Kidney (tissue), 14 donors: ENCODE results near the gene NFKBIL1. TPM values are rescaled to one million over a fixed set of nuclear protein-coding genes. Genes with fewer than 3 reads are reported as not detected.
"Not testable (repeated sequence)": the region's sequence is repeated elsewhere in the genome, so short reads cannot be mapped to it uniquely, and the experiment has no call there.

Source experiments
- DNase-seq, 5 donors: peaks; one replicate each; pipeline ENCODE4 v3.0.0-alpha.2; 2013 to 2020
- FAIRE-seq: peaks from 2 replicates; lab custom pipeline; 2012; peaks lifted over from hg19 to GRCh38; lab: Jason Lieb, UNC
- H3K27ac ChIP-seq, 2 donors: one replicate each; pipeline ENCODE4 v1.7.0; 2013; ENCODE audit warnings: low read depth in 2 of 2, low read length in 2 of 2, inconsistent platforms in 1 of 2
- H3K27me3 ChIP-seq: one replicate; pipeline ENCODE4 v1.7.1; 2013; ENCODE audit warnings: low read length, inconsistent platforms; ENCODE audit not compliant: control insufficient read depth, insufficient read depth
- H3K36me3 ChIP-seq, 3 donors: one replicate each; pipeline versions ENCODE4 v1.7.0 to v1.7.1; 2013; ENCODE audit warnings: low read length in 3 of 3, control low read depth in 1 of 3, inconsistent platforms in 1 of 3; ENCODE audit not compliant: insufficient read depth in 3 of 3, control insufficient read depth in 2 of 3
- H3K4me1 ChIP-seq, 3 donors: one replicate each; pipeline versions ENCODE4 v1.7.0 to v1.7.1; 2013; ENCODE audit warnings: low read length in 3 of 3, inconsistent platforms in 1 of 3, low read depth in 1 of 3; ENCODE audit not compliant: control insufficient read depth in 2 of 3, insufficient read depth in 2 of 3
- H3K4me3 ChIP-seq, 3 donors: one replicate each; pipeline versions ENCODE4 v1.7.0 to v1.8.1; 2013; ENCODE audit warnings: low read length in 3 of 3, control low read depth in 1 of 3, inconsistent platforms in 1 of 3
- H3K9ac ChIP-seq, 3 donors: one replicate each; pipeline versions ENCODE4 v1.7.0 to v1.7.1; 2013; ENCODE audit warnings: low read length in 3 of 3, control low read depth in 1 of 3, inconsistent platforms in 1 of 3
- H3K9me3 ChIP-seq, 3 donors: one replicate each; pipeline versions ENCODE4 v1.7.0 to v1.7.1; 2013; ENCODE audit warnings: low read length in 3 of 3, control low read depth in 1 of 3, inconsistent platforms in 1 of 3; ENCODE audit not compliant: control insufficient read depth in 2 of 3, insufficient read depth in 1 of 3
- CTCF ChIP-seq: IDR thresholded peaks from 3 replicates; pipeline ENCODE4 v1.5.1; 2012; ENCODE audit warnings: mild to moderate bottlenecking, moderate library complexity, borderline replicate concordance; ENCODE audit not compliant: insufficient read depth; ENCODE audit errors: extremely low read depth
- intact Hi-C: fragments of 100-400 bp; cut with DNase I; formaldehyde crosslinking; loops from one replicate; pipeline ENCODE4 v1.11.1; 2022
- polyA plus RNA-seq: library from polyadenylated mRNA; stranded (reverse); fragments of 350-450 nt; fragmentation: Illumina TruSeq; extraction: RNeasy Lipid Tissue Mini Kit (QIAGEN cat#74804); gene quantifications from one replicate; pipeline ENCODE4 v1.2.3, GENCODE V29; 2014; ENCODE audit warnings: low read depth, low replicate concordance; ENCODE audit not compliant: insufficient read depth
- total RNA-seq: library from RNA; stranded (reverse); fragmentation: NEBNext Ultra II Directional; extraction: Animal tissue kit (Norgen Biotek cat#: 25700); gene quantifications from one replicate; pipeline ENCODE4 v1.2.1, GENCODE V29; 2021
- donor health status: control.
- donor health status: control.
- donor health status: control.
- donor health status: control.
- donor health status: control.
- donor health status: DM: yes; HTN: yes; CAD: no.
- donor health status: Normal renal cell carcinoma (clear cell type).

The NFKBIL1 gene
- total and polyA plus RNA-seq, 2 donors from 2014 or later = 20.0 to 28.2 TPM

GRCh38 chr6:31551371-31551770 lies 4.0 kb downstream of the NFKBIL1 start:
- DNase-seq = peak in 2 of 5 donors; percentile 30 to 51
- intact Hi-C loops = not testable (repeated sequence)

DNA sequence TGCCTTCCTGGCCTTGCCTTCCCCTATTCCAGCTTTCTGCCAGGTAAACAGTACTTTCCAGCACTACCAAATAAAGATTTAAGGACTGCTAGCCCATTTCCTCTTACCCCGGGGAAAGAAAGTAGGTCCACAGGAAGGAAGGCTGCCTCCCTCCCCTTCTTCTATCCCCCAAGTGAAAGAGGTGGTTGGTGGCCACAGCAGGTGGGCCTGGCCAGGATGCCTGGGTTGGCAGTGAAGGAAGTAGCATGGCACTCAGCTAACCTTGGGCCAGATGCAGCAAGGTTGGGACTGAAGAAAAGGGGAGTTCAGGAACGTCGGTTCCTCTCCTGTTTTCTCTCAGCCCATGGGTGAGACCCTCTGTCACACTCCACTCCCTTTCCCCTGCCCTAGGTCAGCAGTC lies 8.9 kb downstream of the NFKBIL1 start:
- H3K27me3 ChIP-seq = no peaks in the 10 kb centered on the region
- intact Hi-C loops = no loop called here
- H3K27ac ChIP-seq = no peak overlapping the region
- H3K4me1 ChIP-seq = peaks cover 0 to 18% (median 0%) of the 10 kb centered on the region in 3 donors
- H3K4me3 ChIP-seq = no peak overlapping the region
- FAIRE-seq (no peak), DNase-seq (peak in 1 of 5 donors; percentile 32)
- H3K9ac ChIP-seq = no peak overlapping the region
- H3K36me3 ChIP-seq = peaks cover 0 to 25% (median 9%) of the 10 kb centered on the region in 3 donors
- no peak for TF ChIP-seq CTCF
- no peaks in the 10 kb centered on the region for H3K9me3 ChIP-seq

More at GRCh38 chr6:31551371-31551770, 4.0 kb downstream of the NFKBIL1 start:
- not testable (repeated sequence) for H3K27ac ChIP-seq, H3K9me3 ChIP-seq, H3K9ac ChIP-seq, H3K27me3 ChIP-seq, FAIRE-seq, H3K4me3 ChIP-seq
- TF ChIP-seq CTCF = peak; percentile 60
- peaks cover 0 to 14% (median 7%) of the 10 kb centered on the region in 3 donors for H3K4me1 ChIP-seq
- peaks cover 0 to 12% (median 5%) of the 10 kb centered on the region in 3 donors for H3K36me3 ChIP-seq

DNA sequence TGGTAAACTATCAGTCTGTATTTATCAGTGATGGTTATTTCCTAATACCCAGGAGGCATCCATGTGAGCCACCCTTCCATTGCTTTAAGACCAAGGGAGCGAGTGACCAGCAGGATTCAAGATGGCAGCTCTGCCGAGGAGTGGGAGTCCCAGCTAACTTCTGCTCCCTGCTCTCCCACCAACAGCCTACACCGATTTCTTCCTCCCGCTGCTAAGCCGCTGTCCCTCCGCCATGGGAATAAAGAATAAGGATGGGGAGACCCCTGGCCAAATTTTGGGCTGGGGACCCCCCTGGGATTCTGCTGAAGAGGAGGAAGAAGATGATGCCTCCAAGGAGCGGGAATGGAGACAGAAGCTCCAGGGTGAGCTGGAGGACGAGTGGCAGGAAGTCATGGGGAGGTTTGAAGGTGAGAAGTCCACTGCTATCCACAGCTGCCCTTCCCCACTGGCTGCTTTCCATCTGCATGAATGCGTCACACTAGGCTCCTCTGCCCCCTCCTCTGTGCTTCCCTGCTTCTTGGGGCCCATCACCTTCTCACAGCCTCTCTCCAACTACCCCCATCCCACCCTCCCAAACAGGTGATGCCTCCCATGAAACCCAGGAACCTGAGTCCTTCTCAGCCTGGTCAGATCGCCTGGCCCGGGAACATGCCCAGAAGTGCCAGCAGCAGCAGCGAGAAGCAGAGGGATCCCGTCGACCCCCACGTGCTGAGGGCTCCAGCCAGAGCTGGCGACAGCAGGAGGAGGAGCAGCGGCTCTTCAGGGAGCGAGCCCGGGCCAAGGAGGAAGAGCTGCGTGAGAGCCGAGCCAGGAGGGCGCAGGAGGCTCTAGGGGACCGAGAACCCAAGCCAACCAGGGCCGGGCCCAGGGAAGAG lies 10.3 kb downstream of the NFKBIL1 start:
- H3K9me3 ChIP-seq = no peaks in the 10 kb centered on the region
- intact Hi-C loops = no loop called here
- H3K36me3 ChIP-seq = peaks cover 0 to 24% (median 9%) of the 10 kb centered on the region in 3 donors
- no peak overlapping the region for H3K4me3 ChIP-seq
- H3K9ac ChIP-seq = no peak overlapping the region
- H3K27me3 ChIP-seq = no peaks in the 10 kb centered on the region
- peaks cover 0 to 18% (median 0%) of the 10 kb centered on the region in 3 donors for H3K4me1 ChIP-seq
- TF ChIP-seq CTCF = no peak
- peak in 1 of 5 donors; percentile 69 for DNase-seq
- H3K27ac ChIP-seq = no peak overlapping the region
- FAIRE-seq = no peak
